GM12878 (cell line): ENCODE results near the gene ARCN1. TPM values are rescaled to one million over a fixed set of nuclear protein-coding genes. Genes with fewer than 3 reads are reported as not detected.
"Not testable (repeated sequence)": the region's sequence is repeated elsewhere in the genome, so short reads cannot be mapped to it uniquely, and the experiment has no call there.

Experiments used
- ATAC-seq: fragments of 200-7000 bp; cut with Tn5 transposase; 3 replicates; pipeline ENCODE4 v1.9.1; 2020; ENCODE audit warnings: mild to moderate bottlenecking, moderate library complexity
- BruUV-seq: library from RNA; stranded (reverse); fragments of 400-500 nt; replicated peaks from 2 replicates; lab custom pipeline; 2021; lab: Mats Ljungman, UMichigan
- CTCF ChIA-PET: fragments of 300-600 bp; sonication (Branson Sonifier 250); formaldehyde crosslinking; extraction: SDS; loops from one replicate; lab custom pipeline; 2021; ENCODE audit warnings: inconsistent platforms; lab: Yijun Ruan, JAX
- POLR2A ChIA-PET: fragments of 350-600 bp; formaldehyde crosslinking; extraction: SDS; loops from one replicate; lab custom pipeline; 2021; ENCODE audit warnings: inconsistent platforms; lab: Charles Lee
- RAD21 ChIA-PET: fragments of 300-600 bp; sonication (Branson Sonifier 250); formaldehyde crosslinking; loops from one replicate; lab custom pipeline; 2023; ENCODE audit warnings: antibody characterized with exemption; ENCODE audit not compliant: unreplicated experiment; lab: Charles Lee
- SMC1A ChIA-PET: fragments of 300-600 bp; sonication (Branson Sonifier 250); formaldehyde crosslinking; loops from one replicate; lab custom pipeline; 2023; ENCODE audit not compliant: unreplicated experiment, uncharacterized antibody; lab: Charles Lee
- DNase-seq: peaks from one replicate; pipeline ENCODE4 v3.0.0-alpha.2; 2011; ENCODE audit warnings: low read depth, low spot score
- FAIRE-seq: peaks from 3 replicates; lab custom pipeline; 2011; peaks lifted over from hg19 to GRCh38; lab: Jason Lieb, UNC
- H2AFZ ChIP-seq: 2 replicates; pipeline ENCODE4 v1.6.0; 2011; ENCODE audit warnings: low read depth, low read length, control low read depth; ENCODE audit not compliant: control insufficient read depth
- H3K27ac ChIP-seq: 2 replicates; pipeline ENCODE4 v1.5.1; 2011; ENCODE audit warnings: control low read depth; ENCODE audit not compliant: control insufficient read depth, insufficient read depth
- H3K27me3 ChIP-seq, 2 experiments: replicated peaks in 1 of 2; 2 replicates each; pipeline versions ENCODE4 v1.6.0 to v1.6.1; 2011; ENCODE audit warnings: low read length in 1 of 2; ENCODE audit not compliant: control insufficient read depth in 2 of 2, insufficient read depth in 2 of 2
- H3K36me3 ChIP-seq, 2 experiments: 2 replicates each; pipeline ENCODE4 v1.5.1; 2011; ENCODE audit warnings: low read length in 1 of 2; ENCODE audit not compliant: control insufficient read depth in 2 of 2, insufficient read depth in 2 of 2
- H3K4me1 ChIP-seq: 2 replicates; pipeline ENCODE4 v1.6.1; 2011; ENCODE audit warnings: mild to moderate bottlenecking, low read length, moderate library complexity, mixed read lengths; ENCODE audit not compliant: control insufficient read depth, insufficient read depth
- H3K4me2 ChIP-seq: 2 replicates; pipeline ENCODE4 v1.6.0; 2011; ENCODE audit warnings: control low read depth; ENCODE audit not compliant: control insufficient read depth, insufficient read depth
- H3K4me3 ChIP-seq: fragments of 200-600 bp; sonication (generic); 2 replicates; pipeline ENCODE4 v1.5.1; 2016
- H3K79me2 ChIP-seq: 2 replicates; pipeline ENCODE4 v1.6.0; 2011; ENCODE audit warnings: low read length; ENCODE audit not compliant: control insufficient read depth, insufficient read depth
- H3K9ac ChIP-seq: 2 replicates; pipeline ENCODE4 v1.8.0; 2011; ENCODE audit warnings: low read length, control low read depth, mixed read lengths; ENCODE audit not compliant: control insufficient read depth, insufficient read depth
- H3K9me3 ChIP-seq: replicated peaks from 3 replicates; pipeline ENCODE4 v1.5.1; 2011; ENCODE audit warnings: mild to moderate bottlenecking, low read length; ENCODE audit not compliant: control insufficient read depth, insufficient read depth
- H4K20me1 ChIP-seq: 2 replicates; pipeline ENCODE4 v1.6.0; 2011; ENCODE audit not compliant: control insufficient read depth, insufficient read depth
- BHLHE40 ChIP-seq, 2 experiments: fragments of 450-650 bp in 1 of 2; IDR thresholded peaks; 2 replicates each; pipeline ENCODE4 v1.6.1; 2011 to 2017; ENCODE audit warnings: low read depth in 2 of 2, borderline replicate concordance in 1 of 2, improper control_type of control experiment in 1 of 2, low read length in 1 of 2, mild to moderate bottlenecking in 1 of 2
- IKZF1 ChIP-seq: fragments of 450-650 bp; conservative IDR thresholded peaks from 2 replicates; pipeline ENCODE4 v1.6.1; 2017; ENCODE audit warnings: antibody characterized with exemption, mild to moderate bottlenecking
- JUNB ChIP-seq: IDR thresholded peaks from 2 replicates; pipeline ENCODE4 v1.6.1; 2016; ENCODE audit warnings: antibody characterized with exemption, mild to moderate bottlenecking
- NR2C1 ChIP-seq: fragments of 450-650 bp; IDR thresholded peaks from 2 replicates; pipeline ENCODE4 v1.6.1; 2017; ENCODE audit warnings: antibody characterized with exemption, mild to moderate bottlenecking, moderate library complexity
- SMARCA5 ChIP-seq: fragments of 450-650 bp; IDR thresholded peaks from 2 replicates; pipeline ENCODE4 v1.6.1; 2017; ENCODE audit warnings: mild to moderate bottlenecking
- WGBS: methylation state at CpG from one replicate; pipeline ENCODE4 v1.1.6; 2016; ENCODE audit warnings: low lambda C conversion rate; ENCODE audit not compliant: insufficient replicate concordance, insufficient coverage; ENCODE audit errors: missing lambda C conversion rate; 5-methylcytosine and 5-hydroxymethylcytosine counted together
- in situ Hi-C: fragments of 300-500 bp; cut with MboI; formaldehyde crosslinking; loops from 9 replicates; pipeline ENCODE4 v1.14.3; 2018; ENCODE audit warnings: mixed read lengths
- intact Hi-C: fragments of 100-400 bp; cut with micrococcal nuclease; formaldehyde crosslinking; loops from one replicate; pipeline ENCODE4 v1.14.2; 2022; ENCODE audit not compliant: unreplicated experiment
- polyA plus RNA-seq, 11 experiments: library from polyadenylated mRNA; depleted of rRNA in 4 of 11; unstranded in 6 of 11; stranded (reverse) in 5 of 11; fragments of >200 nt; fragmentation: Nextera tagmentation in 4 of 11; fragmentation: Illumina TruSeq in 1 of 11; extraction: Ambion mirVana in 4 of 11; extraction: Trizol in 1 of 11; gene quantifications; 1 replicate in 1 of 11; 2 replicates in 10 of 11; pipeline versions ENCODE4 v1.2.1 to v1.2.3, GENCODE V29; 2011 to 2016; ENCODE audit warnings: inconsistent platforms in 2 of 11, missing spikeins in 2 of 11, low read depth in 1 of 11
- total RNA-seq, 4 experiments: library from RNA; depleted of rRNA in 3 of 4; stranded (reverse); fragments of >200 nt in 3 of 4; fragmentation: Illumina TruSeq in 1 of 4; extraction: Trizol in 1 of 4; gene quantifications; 2 replicates each; pipeline versions ENCODE4 v1.2.1 to v1.2.3, GENCODE V29; 2013 to 2021

ARCN1 gene
- total and polyA plus RNA-seq, 10 of the 15 experiments (the other 5 are each of a cell fraction or from before 2014, with no cell fraction given): 33.3 to 172 (median 106) TPM

GRCh38 chr11:118570787-118571186, 1.4 kb upstream of the ARCN1 start:
- no peaks in the 10 kb centered on the region for H3K27me3 ChIP-seq
- ChIA-PET SMC1A (interaction anchor here (1.2 kb wide), 1 partner anchor 41 kb away, joined by 3 read pairs; no protein-coding TSS in a partner anchor), POLR2A (no interaction called here), CTCF (no interaction called here), RAD21 (interaction anchor here (1.9 kb wide), 1 partner anchor 40 kb away, joined by 4 read pairs; no protein-coding TSS in a partner anchor)
- H4K20me1 ChIP-seq: 0 out of 2 replicates have a peak, but pooled peaks cover 3% of the 10 kb centered on the region
- FAIRE-seq (no peak), ATAC-seq (no peak), DNase-seq (no peak)
- in situ Hi-C loops: no loop called here
- no peak overlapping the region for H3K4me2 ChIP-seq
- H2AFZ ChIP-seq: no peak overlapping the region
- H3K4me3 ChIP-seq: no peak overlapping the region
- H3K9ac ChIP-seq: no peak overlapping the region
- H3K9me3 ChIP-seq: no peaks in the 10 kb centered on the region
- TF ChIP-seq JUNB: no peak
- peak; percentile 24; the same call in 1 of the 2 replicates for TF ChIP-seq NR2C1
- intact Hi-C loops: loop anchor here (10.0 kb wide), 1 partner anchor 276 kb away; no protein-coding TSS in a partner anchor
- no peak overlapping the region for H3K27ac ChIP-seq
- 93% methylated on average over 1 of the region's 1 CpG for WGBS
- H3K36me3 ChIP-seq: no peaks in the 10 kb centered on the region
- H3K4me1 ChIP-seq: peaks cover 3% of the 10 kb centered on the region; the same call in 1 of the 2 replicates
- peaks cover 38% of the 10 kb centered on the region for H3K79me2 ChIP-seq
- no TSS peak for BruUV-seq

- ChIA-PET RAD21 (interaction anchor here (0.9 kb wide), 1 partner anchor 75 kb away, joined by 3 read pairs; no protein-coding TSS in a partner anchor), POLR2A (interaction anchor here (0.7 to 1.5 kb wide), 3 partner anchors 124 to 221 kb away, joined by 3 to 5 read pairs (median 3); no protein-coding TSS in a partner anchor)
- H2AFZ ChIP-seq: peak overlapping the region; percentile 92
- peaks cover 47% of the 10 kb centered on the region for H3K79me2 ChIP-seq
- in situ Hi-C loops: not testable (repeated sequence)
- peak overlapping the region; percentile 97 for H3K9ac ChIP-seq
- TF ChIP-seq SMARCA5: 0 out of 2 replicates have a peak, but pooled peaks have one; percentile 48
- peak in 1 of 2 experiments; percentile 44; a peak in 1 of 4 replicates for TF ChIP-seq BHLHE40 (IDR thresholded peaks at IDR 0.05; ENCODE audit: borderline replicate concordance in 1 of 2, low read depth in 2 of 2, low read length in 1 of 2)
- TF ChIP-seq IKZF1: 0 out of 2 replicates have a peak, but pooled peaks have one; percentile 1
- TF ChIP-seq, all 136 proteins: peak for 3; not testable (repeated sequence) for 133
- peak overlapping the region; percentile 70 for H3K4me2 ChIP-seq
- FAIRE-seq, H3K4me1 ChIP-seq, H4K20me1 ChIP-seq, H3K9me3 ChIP-seq, SMC1A ChIA-PET, H3K36me3 ChIP-seq, ATAC-seq, H3K27me3 ChIP-seq, BruUV-seq, DNase-seq: not testable (repeated sequence)
- WGBS: 5% methylated on average over 15 of the region's 15 CpGs
- peak overlapping the region; percentile 90; the same call in 1 of the 2 replicates for H3K4me3 ChIP-seq
- intact Hi-C loops: loop anchor here (10.0 kb wide), 1 partner anchor 277 kb away; no protein-coding TSS in a partner anchor
- CTCF ChIA-PET: interaction anchor here (0.7 kb wide), 1 partner anchor 188 kb away, joined by 3 read pairs; no protein-coding TSS in a partner anchor
- H3K27ac ChIP-seq: peak overlapping the region; percentile 17
Observed at GRCh38 chr11:118571701-118572060, 528 bp upstream of the ARCN1 start.
